Prostate gland (tissue), 2 donors: ENCODE measurements around the gene BCL7B.

Experiments used
- CTCF ChIP-seq, 4 experiments: fragments of 200-600 bp in 2 of 4; fragments of 450-650 bp in 2 of 4; sonication (generic) in 2 of 4; IDR thresholded peaks; 1 replicate in 3 of 4; 2 replicates in 1 of 4; pipeline ENCODE4 v1.5.1; 2016 to 2019; ENCODE audit warnings: antibody characterized with exemption in 4 of 4, mild to moderate bottlenecking in 2 of 4, moderate library complexity in 2 of 4
- POLR2A ChIP-seq: fragments of 450-650 bp; IDR thresholded peaks from one replicate; pipeline ENCODE4 v1.6.1; 2016; ENCODE audit warnings: antibody characterized with exemption, mild to moderate bottlenecking
- POLR2AphosphoS5 ChIP-seq: sonication (generic); formaldehyde crosslinking; IDR thresholded peaks from one replicate; pipeline ENCODE4 v1.6.1; 2017; ENCODE audit warnings: antibody characterized with exemption

DNA sequence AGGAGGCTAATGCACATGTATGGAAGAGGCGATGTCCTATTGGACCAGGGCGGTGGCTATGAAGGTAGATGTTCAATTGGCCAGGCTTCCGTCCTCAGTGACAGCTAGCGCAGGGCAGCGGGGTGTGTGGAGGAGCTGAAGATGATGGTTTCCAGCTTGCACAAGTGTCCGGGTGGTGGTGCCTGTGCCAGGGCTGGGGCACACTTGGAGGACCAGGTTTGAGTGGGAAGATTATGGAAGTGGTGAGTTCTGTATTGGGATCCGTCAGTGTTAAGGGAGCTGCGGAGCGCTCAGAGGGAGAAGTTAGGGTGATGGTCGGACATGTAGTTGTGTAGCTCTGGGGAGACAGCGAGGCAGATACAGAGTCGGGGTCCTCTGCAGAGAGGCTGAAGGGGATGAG is 29.4 kb upstream of the BCL7B start:
- TF ChIP-seq CTCF (IDR thresholded peaks at IDR 0.05) (no peak), POLR2AphosphoS5 (no peak), POLR2A (no peak)
